NCI-H1105 treated with DMSO at 0.1 percent for 48 hours (cell line): ENCODE measurements around the gene GUCY2C.
A peak's percentile ranks its signal among the peaks of the same experiment; 100 is the strongest.

Experiments used
- DNase-seq: peaks from one replicate; lab custom pipeline; 2025; lab: John Stamatoyannopoulos, UW

GUCY2C gene

DNA sequence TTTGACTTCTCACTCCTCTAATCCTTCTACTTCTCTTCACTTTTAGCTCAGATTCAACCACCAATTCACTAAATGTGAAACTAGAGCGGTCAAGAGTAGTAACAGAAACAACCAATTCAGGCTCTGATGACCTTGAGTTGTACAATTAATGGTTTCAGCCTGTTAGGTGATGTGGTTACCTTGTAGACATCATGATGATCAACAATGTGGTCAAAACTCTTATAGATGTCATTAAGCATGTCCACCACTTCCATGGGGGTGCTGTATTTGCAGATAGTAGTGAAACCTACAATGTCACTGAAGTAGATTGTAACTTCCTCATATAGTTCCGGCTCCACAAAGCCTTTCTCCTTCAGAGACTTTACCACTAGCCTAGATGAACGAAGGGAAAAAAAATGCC lies 74.6 kb downstream of the GUCY2C start:
- DNase-seq = no peak

DNA sequence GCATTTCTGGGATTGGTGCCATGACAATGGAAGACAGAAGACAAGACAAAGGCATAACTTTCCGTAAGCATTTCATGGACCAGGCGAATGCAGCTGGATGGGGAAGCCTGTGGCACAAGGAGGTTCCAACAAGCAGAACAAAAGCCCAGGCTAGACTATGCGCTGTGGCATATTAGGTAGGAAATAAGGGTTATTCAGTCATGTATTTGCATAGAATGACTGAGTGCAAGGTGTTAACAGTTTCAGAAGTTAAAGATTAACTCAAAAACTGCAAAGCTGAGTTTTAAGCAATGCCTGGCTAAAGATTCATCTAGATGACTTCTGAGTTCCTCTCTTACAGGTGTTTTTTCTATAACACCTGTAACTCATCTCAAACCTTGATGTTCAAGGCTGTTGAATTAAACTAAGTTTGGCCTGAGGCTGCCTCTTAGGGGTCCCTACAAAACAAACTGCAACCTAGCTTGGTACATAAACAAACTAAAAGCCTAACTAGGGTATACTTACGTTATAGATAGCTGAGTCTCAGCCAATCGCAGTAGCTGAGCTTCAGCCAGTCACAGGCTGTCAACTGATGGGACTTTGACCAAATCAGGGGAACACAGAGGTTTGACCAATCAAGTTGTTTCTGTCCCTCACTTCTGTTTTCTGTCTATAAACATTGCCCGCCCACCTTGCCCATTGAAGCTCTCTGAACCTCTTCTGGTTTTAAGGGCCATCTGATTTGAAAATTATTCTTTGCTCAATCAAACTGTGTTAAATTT lies 76.5 kb downstream of the GUCY2C start:
- DNase-seq = no peak

DNA sequence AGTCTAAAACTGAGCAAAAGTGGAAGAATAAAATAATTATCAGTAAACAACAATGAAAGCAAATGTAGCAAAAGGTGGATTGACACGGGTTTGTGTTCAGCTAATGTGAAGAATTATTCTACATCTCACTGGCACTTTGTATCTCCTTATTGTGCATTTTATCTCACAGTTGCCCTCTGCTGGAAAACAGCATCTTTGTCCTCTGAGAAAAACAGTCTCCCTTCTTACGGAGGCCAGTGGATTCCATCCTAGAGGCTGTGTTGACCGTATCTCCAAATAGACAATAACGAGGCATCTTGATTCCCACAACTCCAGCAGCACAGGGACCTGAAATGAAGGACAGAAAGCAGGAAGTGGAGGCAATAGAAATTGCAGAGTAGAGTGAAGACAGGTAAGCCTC lies 77.4 kb downstream of the GUCY2C start:
- DNase-seq = peak; percentile 17

DNA sequence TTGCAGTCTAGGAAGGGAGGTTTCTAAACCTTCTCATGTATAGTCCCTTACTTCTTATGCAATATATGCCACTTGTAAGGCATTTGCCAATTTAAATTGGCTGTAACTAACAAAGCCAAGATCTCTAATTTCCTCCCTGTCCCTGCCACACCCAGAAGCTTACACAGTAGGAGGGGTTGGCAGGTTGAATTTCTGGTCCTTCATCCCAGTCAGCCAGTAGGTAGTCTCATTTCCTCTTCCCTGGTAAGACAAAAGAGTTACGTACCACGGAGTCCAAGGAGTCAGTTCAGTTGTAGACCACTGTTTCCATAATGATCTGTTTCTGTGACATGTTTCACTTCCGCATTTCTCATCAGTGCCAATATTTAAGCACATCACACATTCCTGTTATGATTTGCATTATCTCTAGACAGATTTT lies 81.7 kb downstream of the GUCY2C start:
- no peak for DNase-seq

DNA sequence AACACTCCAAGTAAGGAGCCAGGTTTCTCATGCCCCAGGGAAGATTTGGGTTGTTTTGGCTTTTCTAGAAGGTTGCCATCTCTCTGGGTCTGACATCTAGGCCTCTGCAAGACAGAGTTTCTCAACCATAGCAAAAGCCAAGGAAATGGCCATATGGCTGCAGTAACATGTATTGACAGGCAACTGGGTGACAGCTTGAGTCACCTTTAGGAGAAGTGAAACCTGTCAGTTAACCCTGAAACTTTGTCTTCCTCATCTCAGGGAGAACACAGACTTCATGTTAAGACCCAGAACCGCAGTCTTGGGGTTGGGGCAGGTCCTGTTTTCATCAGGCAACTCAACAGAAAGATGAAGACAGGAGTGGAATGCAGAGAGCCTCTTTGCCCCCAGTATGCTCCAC lies 82.7 kb downstream of the GUCY2C start:
- DNase-seq = no peak

DNA sequence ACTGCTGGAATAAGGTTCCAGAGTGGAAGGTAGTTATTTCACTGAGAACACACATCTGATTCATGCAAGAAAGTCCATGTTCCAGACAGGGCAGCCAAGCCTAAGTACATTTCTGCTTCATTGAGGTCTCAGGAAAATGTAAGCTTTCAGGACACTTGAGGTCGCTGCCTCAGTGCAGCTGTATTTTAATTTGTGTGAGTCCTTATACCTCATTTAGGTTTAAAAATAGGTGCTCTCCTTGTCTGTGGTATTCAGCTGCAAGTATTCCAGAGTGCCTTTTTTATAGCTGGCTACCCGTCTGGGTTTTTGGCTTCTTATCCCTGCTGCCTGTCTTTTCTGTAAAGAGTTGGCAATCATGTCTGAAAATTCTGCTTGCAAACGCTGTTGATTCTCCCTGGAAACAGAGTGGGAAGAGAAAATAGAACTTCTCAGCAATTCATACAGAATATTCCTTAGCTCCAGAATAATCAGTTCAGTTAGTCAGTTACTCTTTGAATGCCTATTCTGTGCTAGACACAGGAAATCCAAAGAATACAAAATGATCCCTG lies 83.4 kb downstream of the GUCY2C start:
- peak; percentile 33 for DNase-seq

DNA sequence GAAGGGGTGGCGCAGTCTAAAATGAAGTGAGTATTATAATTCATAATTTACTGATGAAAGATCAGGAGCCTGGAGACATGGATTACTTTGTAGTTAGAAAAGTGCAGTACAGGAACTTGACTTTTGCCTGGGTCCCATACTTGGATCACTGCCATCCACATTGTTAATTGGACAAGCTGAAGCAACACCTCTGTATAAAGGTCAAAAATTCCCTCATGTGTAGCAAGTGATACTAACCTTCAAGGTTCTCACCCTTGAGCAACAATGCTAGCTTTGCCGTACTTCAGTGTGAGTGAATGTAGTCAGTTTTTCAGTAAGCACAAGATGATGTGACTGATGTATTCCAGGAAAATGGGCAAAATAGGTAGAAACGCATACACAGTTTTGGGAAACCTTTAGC lies 84.1 kb downstream of the GUCY2C start:
- DNase-seq = no peak

DNA sequence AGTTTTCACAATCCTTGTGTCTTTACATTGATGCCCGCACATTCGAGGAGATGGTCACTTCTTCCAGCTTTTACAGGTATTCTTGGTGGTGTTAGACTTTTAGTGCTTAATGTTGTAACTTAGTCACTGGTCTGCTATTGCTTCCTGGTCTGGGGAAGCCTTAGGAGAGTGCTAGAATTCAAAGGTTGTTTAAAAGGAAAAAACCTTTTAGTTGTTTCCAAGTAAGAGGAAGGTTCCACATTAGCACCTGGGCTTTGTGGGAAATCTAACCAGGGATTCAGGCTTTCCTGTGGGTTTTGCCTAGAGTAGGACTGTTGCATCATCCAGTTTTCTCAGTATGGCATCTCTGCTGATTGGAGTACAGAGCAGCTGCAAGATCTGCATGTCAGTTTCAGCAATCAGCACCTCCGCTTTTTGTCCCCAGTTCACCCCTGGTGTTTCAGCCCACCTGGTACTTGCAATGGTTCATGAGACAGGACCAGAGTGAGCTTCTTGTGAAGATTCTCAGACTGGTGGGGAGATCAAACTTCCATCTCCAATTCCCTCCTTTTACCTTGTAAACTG lies 84.7 kb downstream of the GUCY2C start:
- DNase-seq = no peak

DNA sequence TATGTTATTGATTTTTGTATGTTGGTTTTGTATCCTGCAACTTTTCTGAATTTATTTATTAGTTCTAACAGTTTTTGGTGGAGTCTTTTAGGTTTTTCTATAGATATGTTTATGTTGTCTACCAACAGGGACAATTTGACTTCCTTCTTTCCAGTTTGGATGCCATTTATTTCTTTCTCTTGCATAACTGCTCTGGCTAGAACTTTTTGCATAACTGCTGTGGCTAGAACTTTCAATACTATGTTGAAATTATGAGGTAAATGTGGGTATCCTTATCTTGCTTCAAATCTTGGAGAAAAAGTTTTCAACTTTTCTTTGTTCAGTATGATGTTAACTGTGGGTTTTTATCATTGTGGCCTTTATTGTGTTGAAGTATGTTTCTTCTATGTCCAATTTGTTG lies 88.8 kb downstream of the GUCY2C start:
- no peak for DNase-seq

DNA sequence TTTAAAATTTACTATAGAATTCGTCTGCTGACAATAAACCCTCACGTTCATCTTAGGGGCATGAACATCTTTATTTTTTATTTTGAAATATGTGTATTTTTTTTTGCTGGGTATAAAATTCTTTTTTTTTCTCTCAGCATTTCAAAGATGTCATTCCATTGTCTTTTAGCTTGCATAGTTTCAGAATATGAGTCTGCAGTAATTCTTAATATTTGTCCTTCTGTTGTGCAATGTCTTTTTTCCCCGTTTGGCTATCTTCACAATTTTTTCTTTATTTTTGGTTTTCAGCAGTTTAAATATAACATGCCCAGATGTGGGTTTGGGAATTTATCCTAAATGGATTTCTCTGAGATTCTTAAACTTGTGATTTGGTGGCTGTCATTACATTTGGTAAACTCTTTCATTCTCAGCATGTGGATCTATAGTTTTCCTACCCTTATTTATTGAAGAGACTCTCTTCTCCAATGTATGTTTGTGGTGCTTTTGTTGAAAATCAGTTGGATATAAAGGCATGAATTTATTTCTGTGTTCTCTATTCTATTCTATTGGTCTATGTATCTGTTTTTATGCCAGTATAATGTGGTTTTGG lies 90.9 kb downstream of the GUCY2C start:
- peak; percentile 57 for DNase-seq

DNA sequence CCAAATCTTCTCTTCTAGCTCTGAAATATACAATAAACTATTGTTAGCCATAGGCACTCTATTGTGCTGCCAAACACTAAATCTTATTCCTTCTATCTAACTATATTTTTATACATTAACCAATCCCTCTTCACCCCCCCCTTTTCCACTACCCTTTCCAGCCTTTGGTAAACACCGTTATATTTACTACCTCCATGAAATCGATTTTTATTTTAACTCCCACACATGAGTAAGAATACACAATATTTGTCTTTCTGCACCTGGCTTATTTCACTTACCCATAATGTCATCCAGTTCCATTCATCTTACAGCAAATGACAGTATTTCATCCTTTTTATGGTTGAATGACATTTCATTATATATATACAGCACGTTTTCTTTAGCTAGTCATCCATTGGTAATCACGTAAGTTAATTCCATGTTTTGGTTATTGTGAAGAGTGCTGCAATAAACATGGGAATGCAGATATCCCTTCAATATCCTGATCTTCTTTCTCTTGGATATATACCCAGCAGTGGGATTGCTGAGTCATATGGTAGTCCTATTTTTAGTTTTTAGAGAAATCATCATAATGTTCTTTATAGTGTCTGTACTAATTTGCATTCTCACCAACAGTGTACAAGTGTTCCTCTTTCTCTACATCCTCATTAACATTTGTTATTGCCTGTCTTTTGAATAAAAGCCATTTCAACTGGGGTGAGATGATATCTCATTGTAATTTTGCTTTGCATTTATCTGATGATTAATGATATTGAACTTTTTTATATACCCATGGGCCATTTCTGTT lies 94.5 kb downstream of the GUCY2C start:
- peak; percentile 8 for DNase-seq

DNA sequence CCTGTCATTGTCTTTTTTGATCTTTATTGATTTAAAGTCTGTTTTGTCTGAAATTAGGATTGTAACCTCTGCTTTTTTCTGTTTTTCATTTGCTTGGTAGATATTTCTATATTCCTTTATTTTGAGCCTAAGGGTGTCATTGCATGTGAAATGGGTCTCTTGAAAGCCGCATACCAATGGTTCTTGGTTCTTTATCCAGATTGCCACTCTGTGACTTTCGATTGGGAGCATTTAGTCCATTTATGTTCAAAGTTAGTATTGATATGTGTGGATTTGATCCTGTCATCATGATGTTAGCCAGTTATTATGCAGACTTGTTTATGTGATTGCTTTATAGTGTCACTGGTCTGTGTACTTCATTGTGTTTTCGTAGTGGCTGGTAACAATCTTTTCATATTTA lies 98.9 kb downstream of the GUCY2C start:
- no peak for DNase-seq

DNA sequence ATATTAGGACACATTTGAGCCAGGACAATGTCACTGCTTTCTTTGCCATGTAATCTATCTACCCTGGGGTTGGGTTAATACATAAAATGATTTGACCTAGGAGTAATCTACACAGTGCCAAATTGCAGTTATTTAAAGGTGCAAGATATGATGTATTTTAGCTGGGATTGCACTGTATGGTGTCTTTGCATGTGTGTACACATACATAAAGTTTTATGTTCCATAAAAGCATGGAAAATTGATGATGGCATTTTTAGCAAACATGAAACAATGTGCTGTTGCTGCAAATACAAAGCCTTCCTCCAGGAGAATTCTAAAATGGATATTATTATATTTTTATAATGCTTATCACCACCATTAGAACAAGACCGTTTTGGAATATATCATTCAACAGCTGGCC lies 104.7 kb downstream of the GUCY2C start:
- DNase-seq = no peak

DNA sequence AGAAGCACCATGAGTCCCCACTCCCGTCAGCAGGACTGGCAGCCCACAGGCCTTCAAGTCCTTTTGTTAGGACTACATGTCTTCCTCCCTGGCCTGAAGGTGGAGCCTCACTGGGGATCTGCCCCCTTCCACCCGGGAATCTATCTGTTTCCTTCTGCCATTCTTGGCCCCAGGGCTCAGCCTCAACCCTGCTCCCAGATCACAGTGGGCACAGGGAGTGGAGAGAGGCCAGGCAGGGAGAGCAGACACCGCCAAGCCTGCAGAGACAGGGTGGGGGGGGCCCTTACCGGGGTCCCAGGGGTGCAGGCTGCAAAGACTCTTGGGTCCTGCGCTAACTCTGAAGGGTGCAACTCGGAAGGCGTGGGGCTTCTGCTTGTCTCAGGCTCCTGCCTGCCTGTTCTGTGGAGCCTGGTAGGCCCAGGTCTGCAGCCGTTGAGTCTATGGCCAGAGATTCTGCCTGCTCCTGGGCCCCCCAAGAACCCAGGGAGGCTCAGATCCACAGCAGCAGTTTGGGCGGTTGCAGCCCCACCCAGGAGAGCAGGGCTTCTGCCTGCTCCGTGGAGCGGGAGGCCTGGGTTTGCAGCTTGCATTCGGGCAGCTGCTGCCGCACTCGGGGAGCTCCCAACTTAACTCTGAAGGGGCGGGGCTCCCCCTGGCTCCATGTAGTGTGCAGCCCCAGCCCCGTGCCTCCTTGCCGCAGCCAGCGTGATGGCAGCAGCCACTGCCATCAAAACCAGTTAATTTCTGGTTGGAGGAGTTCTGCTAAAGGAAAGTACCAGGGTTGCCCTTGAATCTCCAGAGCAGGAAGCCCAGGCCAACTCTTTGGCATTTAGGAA lies 107.0 kb downstream of the GUCY2C start:
- no peak for DNase-seq

DNA sequence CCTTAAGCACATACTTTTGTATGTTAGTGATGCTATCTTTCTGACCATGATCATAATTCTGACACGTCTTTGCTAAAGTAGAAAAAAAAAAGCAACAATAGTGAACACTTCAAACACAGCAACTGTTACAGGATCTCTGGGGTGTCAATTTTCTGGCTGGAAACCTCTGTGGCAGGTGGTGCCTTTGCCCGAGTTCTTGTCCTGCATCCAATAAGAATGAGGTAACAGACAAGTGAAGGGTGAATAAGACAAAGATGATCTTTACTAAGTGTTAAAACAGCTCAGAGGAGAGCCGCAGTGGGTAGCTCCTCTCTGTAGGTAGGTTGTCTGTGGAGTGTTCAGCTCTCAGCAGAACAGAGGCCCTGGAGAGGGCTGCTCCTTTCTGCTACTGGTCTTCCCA lies 107.8 kb downstream of the GUCY2C start:
- DNase-seq = no peak

DNA sequence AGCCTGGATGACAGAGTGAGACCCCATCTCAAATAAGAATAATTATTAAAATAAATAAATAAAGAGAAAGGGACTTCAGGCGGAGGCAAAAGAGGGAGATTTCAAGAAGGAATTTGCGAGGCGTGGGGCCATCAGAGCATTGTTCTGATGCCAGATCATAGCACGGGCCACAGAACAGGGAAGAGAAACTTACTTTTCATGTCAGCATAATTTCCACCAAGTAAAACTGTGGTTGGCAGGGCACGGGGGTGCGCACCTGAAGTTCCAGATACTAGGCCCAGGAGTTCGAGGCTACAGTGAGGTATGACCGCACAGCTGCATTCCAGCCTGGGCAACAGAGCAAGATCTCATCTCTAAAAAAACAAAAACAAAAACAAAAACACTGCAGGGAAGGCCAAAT lies 117.8 kb downstream of the GUCY2C start:
- DNase-seq = no peak

DNA sequence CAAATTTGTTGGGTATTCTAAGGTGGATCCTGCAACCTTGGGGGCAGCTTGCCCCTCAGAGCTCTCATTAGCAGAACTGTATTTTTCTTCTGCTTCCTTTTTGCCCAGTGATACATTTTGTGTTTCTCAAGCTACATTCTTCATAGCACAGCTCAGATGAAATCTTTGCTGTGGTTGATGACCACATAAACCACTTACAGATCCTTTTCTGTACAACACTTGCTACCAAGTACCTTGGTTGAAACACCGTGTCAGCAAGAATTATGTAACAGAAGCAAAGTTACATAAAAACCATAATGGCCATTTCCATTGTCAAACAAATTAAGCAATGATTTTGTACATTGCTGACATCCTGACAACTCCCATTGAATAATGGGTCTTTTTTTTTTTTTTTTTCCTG lies 119.1 kb downstream of the GUCY2C start:
- no peak for DNase-seq

DNA sequence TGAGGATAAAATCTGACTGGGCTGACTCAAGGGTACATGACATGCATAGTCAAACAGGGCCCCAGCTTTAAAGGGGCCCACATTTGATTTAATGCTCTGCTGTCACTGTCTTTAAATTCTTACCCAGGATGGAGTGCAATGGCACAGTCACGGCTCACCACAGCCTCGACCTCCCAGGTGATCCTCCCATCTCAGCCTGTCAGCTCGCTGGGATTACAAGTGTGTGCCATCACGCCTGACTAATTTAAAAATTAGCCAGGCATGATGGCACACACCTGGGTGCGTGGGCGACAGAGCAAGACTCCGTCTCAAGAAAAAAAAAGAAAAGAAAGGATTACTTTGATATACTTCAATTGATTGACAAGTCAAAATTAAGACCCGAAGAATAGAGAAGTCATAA lies 119.5 kb downstream of the GUCY2C start:
- no peak for DNase-seq

DNA sequence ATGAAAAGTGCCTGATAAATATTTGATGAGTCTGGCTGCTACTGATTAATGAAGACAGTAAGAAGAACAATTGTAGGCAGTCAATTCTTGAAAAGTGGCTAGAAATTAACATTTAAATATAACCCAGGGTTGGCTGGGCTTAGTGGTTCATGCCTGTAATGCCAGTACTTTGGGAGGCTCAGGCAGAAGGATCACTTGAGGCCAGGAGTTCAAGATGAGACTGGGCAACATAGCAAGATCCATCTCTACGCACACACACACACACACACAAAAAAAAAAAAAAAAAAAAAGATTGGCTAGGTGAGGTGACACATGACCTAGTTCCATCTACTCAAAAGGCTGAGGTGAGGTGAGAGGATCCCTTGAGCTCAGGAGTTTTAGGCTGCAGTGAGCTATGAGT lies 120.8 kb downstream of the GUCY2C start:
- no peak for DNase-seq

DNA sequence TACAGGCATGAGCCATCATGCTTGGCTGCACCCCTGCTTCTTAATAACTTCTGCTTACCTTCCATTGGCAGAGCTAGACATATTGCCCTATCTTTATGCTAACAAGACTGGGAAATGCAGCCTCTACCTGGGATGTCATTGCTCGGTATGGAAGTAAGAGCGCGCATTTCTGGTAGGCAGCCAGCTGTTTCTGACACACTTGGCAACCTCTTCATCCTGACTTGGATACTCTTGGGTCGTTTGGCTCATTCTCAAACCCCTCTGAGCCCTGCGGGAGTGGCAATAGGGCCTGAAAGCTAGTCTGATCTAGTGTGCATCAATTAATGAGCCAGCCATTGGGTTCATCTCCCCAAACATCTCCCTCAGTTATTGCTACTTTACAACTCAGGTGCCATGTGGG lies 123.3 kb downstream of the GUCY2C start:
- no peak for DNase-seq

DNA sequence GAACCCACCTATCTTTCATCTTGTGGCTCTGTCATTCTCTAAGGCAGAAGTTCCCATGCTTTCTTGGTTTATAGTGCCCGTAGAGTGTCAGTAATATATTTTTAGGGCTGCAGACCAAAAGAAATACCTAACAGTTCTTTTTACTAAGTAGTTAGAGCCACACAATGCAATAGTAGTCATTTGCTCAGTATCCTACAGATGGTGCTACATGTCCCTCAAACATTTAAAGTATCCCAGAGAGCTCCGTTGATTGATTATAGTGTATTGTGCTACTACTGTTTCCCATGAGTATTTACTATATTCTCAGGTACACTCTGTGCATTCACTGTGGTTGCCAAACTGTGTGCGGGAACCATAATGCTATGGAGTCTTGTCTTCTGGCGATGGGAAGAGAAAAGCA lies 124.0 kb downstream of the GUCY2C start:
- no peak for DNase-seq

DNA sequence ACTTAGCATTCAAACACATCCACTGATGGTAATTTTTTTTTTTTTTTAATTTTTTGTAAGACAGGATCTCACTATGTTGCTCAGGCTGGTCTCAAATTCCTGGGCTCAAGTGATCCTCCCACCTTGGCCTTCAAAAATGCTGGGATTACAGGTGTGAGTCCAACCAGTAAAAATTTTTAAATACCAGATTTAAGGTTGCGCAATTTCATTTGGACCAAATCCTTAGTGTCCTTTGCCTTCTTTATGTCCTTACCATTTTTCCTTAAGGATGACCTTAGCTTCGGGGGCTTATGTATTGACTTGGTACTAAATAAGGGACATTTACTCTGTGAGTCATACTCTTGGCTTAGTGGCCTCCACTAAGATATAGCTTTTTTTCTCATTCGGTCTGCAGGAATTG lies 124.6 kb downstream of the GUCY2C start:
- DNase-seq = no peak
